Umbilical cord (tissue), 2 donors: ENCODE measurements around the gene GMPR2. TPM values are rescaled to one million over a fixed set of nuclear protein-coding genes. Genes with fewer than 3 reads are reported as not detected.
"Not testable (repeated sequence)": the region's sequence is repeated elsewhere in the genome, so short reads cannot be mapped to it uniquely, and the experiment has no call there.

Source experiments
- DNase-seq: peaks from one replicate; pipeline ENCODE4 v3.0.0-alpha.2; 2015; ENCODE audit warnings: low spot score
- total RNA-seq: library from RNA; depleted of rRNA; stranded (reverse); fragments of >200 nt; gene quantifications from one replicate; pipeline ENCODE4 v1.2.3, GENCODE V29; 2014; ENCODE audit warnings: low replicate concordance; ENCODE audit not compliant: insufficient read depth

GMPR2 gene
- total RNA-seq, 1 donor from 2014 or later: 49.4 TPM

GRCh38 chr14:24228902-24229301, 3.8 kb upstream of the GMPR2 start:
- no peak for DNase-seq

GRCh38 chr14:24231263-24232120, 1.2 kb upstream of the GMPR2 start:
- no peak for DNase-seq

GRCh38 chr14:24232121-24232644, 546 bp upstream of the GMPR2 start, which contains the start of gene NEDD8:
Gene NEDD8 (minus strand): TSS chr14:24232367. CDS start chr14:24232267, 100 bp downstream.
- peak; percentile 96 for DNase-seq

- no peak for DNase-seq
Observed at GRCh38 chr14:24233538-24233866, 773 bp downstream of the GMPR2 start.

GRCh38 chr14:24234095-24235005, 1.6 kb downstream of the GMPR2 start:
- no peak for DNase-seq

GRCh38 chr14:24235804-24236688, 3.3 kb downstream of the GMPR2 start:
- DNase-seq: no peak

- DNase-seq: no peak
Observed at GRCh38 chr14:24236689-24237462, 4.1 kb downstream of the GMPR2 start.

- DNase-seq: no peak
Observed at GRCh38 chr14:24237463-24237955, 4.8 kb downstream of the GMPR2 start.

GRCh38 chr14:24238123-24238522, 5.4 kb downstream of the GMPR2 start:
- DNase-seq: no peak

- DNase-seq: no peak
Observed at GRCh38 chr14:24238527-24239037, 5.9 kb downstream of the GMPR2 start.

- no peak for DNase-seq
Observed at GRCh38 chr14:24240110-24240918, 7.6 kb downstream of the GMPR2 start.

- DNase-seq: peak; percentile 98
Observed at GRCh38 chr14:24241829-24242443, 9.2 kb downstream of the GMPR2 start.

GRCh38 chr14:24243336-24243836, 10.7 kb downstream of the GMPR2 start:
- no peak for DNase-seq

- DNase-seq: not testable (repeated sequence)
Observed at GRCh38 chr14:24245350-24245749, 12.6 kb downstream of the GMPR2 start.

- no peak for DNase-seq
Observed at GRCh38 chr14:24246765-24247212, 14.1 kb downstream of the GMPR2 start.

GRCh38 chr14:24247422-24247821, 14.7 kb downstream of the GMPR2 start:
- DNase-seq: no peak

GRCh38 chr14:24249230-24250021, 16.7 kb downstream of the GMPR2 start:
- no peak for DNase-seq

- no peak for DNase-seq
Observed at GRCh38 chr14:24250354-24250753, 17.6 kb downstream of the GMPR2 start.
